IPS-15b (cell line): ENCODE results near the gene FAP.

Experiments
- H3K27me3 ChIP-seq: one replicate; pipeline ENCODE4 v1.6.1; 2013; ENCODE audit warnings: low read length; ENCODE audit not compliant: control insufficient read depth, insufficient read depth
- H3K36me3 ChIP-seq: one replicate; pipeline ENCODE4 v1.6.1; 2013; ENCODE audit warnings: low read length; ENCODE audit not compliant: control insufficient read depth, insufficient read depth
- H3K4me1 ChIP-seq: one replicate; pipeline ENCODE4 v1.6.1; 2013; ENCODE audit warnings: mild to moderate bottlenecking, low read length; ENCODE audit not compliant: control insufficient read depth, insufficient read depth
- H3K4me3 ChIP-seq: one replicate; pipeline ENCODE4 v1.5.1; 2013; ENCODE audit warnings: low read depth, low read length
- H3K9ac ChIP-seq: one replicate; pipeline ENCODE4 v1.6.1; 2013; ENCODE audit warnings: low read depth, mild to moderate bottlenecking, low read length
- H3K9me3 ChIP-seq: one replicate; pipeline ENCODE4 v1.6.1; 2013; ENCODE audit warnings: mild to moderate bottlenecking, low read length; ENCODE audit not compliant: control insufficient read depth, insufficient read depth

FAP gene

GRCh38 chr2:162258169-162258568 lies 14.9 kb upstream of the FAP start:
- no peak overlapping the region for H3K4me3 ChIP-seq
- H3K9ac ChIP-seq = no peak overlapping the region
- H3K9me3 ChIP-seq = no peaks in the 10 kb centered on the region
- no peaks in the 10 kb centered on the region for H3K27me3 ChIP-seq
- no peaks in the 10 kb centered on the region for H3K4me1 ChIP-seq
- no peaks in the 10 kb centered on the region for H3K36me3 ChIP-seq

DNA sequence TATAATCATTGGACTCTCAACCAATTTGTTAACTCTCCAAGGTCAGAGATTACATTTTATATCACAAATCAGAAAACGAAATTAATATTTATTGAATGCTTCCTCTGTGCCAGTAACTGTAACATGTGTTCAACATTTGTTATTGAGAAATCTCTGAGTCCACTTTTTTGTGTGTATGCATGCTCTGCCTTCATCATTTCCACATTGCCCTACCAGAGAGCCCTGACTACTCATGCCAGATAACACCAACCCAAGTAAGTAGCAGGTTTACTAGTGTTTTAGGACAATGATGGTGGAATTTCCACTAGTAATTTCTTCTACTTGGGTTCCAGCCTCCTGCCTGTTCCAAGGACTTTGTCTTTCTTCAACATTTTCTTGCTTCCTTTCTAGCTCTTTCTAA lies 14.2 kb upstream of the FAP start:
- Histone ChIP-seq H3K36me3 (no peaks in the 10 kb centered on the region), H3K9ac (no peak overlapping the region), H3K4me3 (no peak overlapping the region), H3K27me3 (no peaks in the 10 kb centered on the region), H3K9me3 (no peaks in the 10 kb centered on the region), H3K4me1 (no peaks in the 10 kb centered on the region)

DNA sequence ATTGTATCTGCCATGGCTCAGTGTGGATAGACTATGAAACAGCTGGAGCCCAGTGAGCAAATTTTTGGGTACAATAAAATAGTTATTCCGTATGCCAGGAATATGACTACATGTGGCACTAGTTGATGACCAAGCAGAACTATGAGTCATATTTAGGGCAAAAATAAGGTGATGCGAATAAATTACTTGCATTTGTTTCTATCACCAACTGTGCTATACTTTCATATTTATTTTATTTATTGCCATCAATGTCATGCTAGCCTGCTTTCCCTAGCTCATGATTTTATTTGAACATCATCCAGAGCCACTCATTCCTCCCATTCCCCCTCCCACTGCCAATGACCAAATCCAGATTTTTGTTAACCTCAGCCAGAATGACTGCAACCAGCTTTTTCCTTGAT lies 13.3 kb upstream of the FAP start:
- no peak overlapping the region for H3K4me3 ChIP-seq
- H3K9me3 ChIP-seq = no peaks in the 10 kb centered on the region
- H3K9ac ChIP-seq = no peak overlapping the region
- H3K27me3 ChIP-seq = no peaks in the 10 kb centered on the region
- no peaks in the 10 kb centered on the region for H3K36me3 ChIP-seq
- H3K4me1 ChIP-seq = no peaks in the 10 kb centered on the region

DNA sequence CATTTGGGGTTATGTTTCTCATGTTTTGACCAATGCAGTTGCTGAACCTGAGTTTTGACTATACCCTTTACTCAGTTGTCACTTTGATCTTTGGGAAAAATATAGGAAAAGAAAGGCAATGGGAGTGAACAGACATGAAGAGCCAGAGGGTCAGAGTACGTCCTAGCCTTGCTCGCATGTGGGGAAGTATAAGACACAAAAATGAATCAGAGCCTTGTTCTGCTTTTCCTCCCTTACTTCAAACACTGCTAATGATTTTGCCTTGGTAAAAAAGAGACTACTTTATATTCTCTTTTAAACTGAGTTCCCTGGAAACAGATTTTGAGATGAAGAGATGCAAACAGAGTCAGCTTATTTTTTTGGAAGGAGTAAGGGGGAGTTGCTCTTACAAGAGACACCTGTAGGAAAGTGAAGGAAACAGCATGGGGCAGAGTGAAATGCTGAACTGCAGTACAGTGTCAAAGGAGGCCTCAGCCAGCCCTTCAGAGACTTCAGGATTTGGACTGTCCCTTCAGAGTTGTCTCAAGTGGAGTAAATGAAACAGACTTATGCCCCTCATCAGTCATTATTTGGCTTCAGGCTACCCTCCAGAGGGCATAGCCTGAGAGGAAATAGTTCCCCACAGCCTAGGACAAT lies 11.1 kb upstream of the FAP start:
- no peak overlapping the region for H3K9ac ChIP-seq
- H3K4me1 ChIP-seq = no peaks in the 10 kb centered on the region

GRCh38 chr2:162253435-162253834 lies 10.2 kb upstream of the FAP start:
- Histone ChIP-seq H3K9me3 (no peaks in the 10 kb centered on the region), H3K4me1 (no peaks in the 10 kb centered on the region), H3K9ac (no peak overlapping the region), H3K27me3 (no peaks in the 10 kb centered on the region), H3K36me3 (no peaks in the 10 kb centered on the region), H3K4me3 (no peak overlapping the region)

More for the DNA sequence above, 11.1 kb upstream of the FAP start:
- Histone ChIP-seq H3K9me3 (no peaks in the 10 kb centered on the region), H3K4me3 (no peak overlapping the region), H3K27me3 (no peaks in the 10 kb centered on the region), H3K36me3 (no peaks in the 10 kb centered on the region)

DNA sequence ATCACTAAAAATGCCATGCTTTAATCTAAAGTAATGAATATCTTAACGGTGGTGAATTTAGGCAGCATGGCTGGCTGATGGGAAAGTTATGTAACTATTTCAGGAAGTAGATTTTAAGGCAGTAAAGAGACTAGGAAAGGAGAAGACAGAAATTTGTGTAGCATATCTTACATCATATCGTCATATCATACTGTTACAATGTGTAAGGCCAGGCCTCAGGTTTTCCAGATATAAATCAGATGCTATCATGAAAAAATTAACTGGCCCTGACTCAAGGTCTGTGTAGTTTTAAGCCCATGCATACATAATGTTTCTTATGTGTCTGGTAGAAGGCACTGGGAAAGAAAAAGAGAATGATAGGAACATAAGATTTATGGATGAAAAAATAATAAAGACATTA lies 8.9 kb upstream of the FAP start:
- H3K9me3 ChIP-seq = no peaks in the 10 kb centered on the region
- H3K9ac ChIP-seq = no peak overlapping the region
- no peaks in the 10 kb centered on the region for H3K4me1 ChIP-seq
- H3K36me3 ChIP-seq = no peaks in the 10 kb centered on the region
- no peaks in the 10 kb centered on the region for H3K27me3 ChIP-seq
- no peak overlapping the region for H3K4me3 ChIP-seq

- H3K4me3 ChIP-seq = no peak overlapping the region
- no peaks in the 10 kb centered on the region for H3K9me3 ChIP-seq
- H3K27me3 ChIP-seq = no peaks in the 10 kb centered on the region
- no peaks in the 10 kb centered on the region for H3K36me3 ChIP-seq
- no peak overlapping the region for H3K9ac ChIP-seq
- no peaks in the 10 kb centered on the region for H3K4me1 ChIP-seq
Observed at GRCh38 chr2:162245781-162246180, 2.5 kb upstream of the FAP start.

DNA sequence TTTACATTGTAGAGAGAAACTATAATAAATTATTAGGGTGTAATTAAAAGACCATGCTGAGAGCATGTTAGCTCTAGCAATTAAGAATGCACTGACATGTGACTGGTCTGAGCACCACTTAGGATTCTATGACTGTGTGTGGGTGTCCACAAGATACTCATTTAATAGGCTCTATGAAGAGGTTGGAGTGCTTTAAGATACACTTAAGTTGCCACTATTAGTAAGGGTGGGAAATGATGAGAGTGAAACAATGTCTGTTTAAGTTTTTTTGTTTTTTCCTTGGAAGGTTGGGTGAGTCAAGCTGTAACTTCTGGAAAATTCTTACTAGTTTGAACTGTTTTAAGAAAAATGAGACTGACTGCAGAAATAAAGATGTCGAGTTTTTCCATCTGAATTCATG lies 1.8 kb upstream of the FAP start:
- Histone ChIP-seq H3K27me3 (no peaks in the 10 kb centered on the region), H3K36me3 (no peaks in the 10 kb centered on the region), H3K9me3 (no peaks in the 10 kb centered on the region), H3K9ac (no peak overlapping the region), H3K4me1 (no peaks in the 10 kb centered on the region), H3K4me3 (no peak overlapping the region)

DNA sequence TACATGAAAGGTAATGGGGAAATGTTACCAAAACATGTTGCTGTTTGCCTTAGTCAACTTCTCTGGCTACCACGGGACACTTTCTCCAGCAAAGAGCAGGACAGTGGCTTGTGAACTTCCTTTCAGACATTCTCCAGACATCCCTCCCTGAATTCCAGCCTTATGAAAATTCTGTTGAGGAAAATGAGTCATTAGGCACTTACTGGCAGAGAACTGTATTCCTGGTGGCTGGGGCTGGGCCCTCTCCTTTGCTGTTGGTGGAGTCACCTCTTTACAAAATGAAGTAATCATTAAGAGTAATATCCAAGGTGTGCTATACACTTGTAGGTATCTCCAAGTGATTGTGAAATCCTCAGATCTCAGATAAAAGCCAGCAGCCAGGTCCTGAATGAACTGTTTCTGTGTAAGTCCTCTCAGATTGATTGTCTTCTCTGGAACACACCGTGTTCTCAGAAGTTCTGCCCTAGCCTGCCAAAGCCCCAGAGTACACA lies 1.3 kb upstream of the FAP start:
- H3K9me3 ChIP-seq = no peaks in the 10 kb centered on the region
- H3K4me1 ChIP-seq = no peaks in the 10 kb centered on the region
- H3K9ac ChIP-seq = no peak overlapping the region
- H3K36me3 ChIP-seq = no peaks in the 10 kb centered on the region
- no peak overlapping the region for H3K4me3 ChIP-seq
- H3K27me3 ChIP-seq = no peaks in the 10 kb centered on the region

DNA sequence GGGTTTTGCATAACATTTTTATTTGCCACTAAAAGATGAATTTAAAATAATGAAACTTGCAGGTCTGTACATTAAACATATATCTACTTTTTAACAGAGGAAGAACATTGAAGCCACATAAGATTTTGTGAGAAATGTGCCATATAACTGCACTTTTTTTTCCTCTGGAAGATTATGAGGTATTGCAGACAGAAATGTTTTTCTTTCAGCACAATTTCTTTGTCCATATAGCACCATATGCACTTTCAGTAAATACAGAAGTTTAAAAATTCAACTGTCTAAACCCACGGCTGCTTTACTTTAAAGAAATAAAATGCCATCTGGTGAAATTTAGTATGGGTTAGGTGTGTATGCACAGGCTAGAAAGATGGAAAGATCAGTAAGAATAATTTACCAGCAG lies 470 bp upstream of the FAP start:
- no peak overlapping the region for H3K9ac ChIP-seq
- no peak overlapping the region for H3K4me3 ChIP-seq
- H3K9me3 ChIP-seq = no peaks in the 10 kb centered on the region
- no peaks in the 10 kb centered on the region for H3K36me3 ChIP-seq
- H3K27me3 ChIP-seq = no peaks in the 10 kb centered on the region
- no peaks in the 10 kb centered on the region for H3K4me1 ChIP-seq

GRCh38 chr2:162242586-162243280 lies 512 bp downstream of the FAP start:
- H3K4me3 ChIP-seq = no peak overlapping the region
- H3K9me3 ChIP-seq = no peaks in the 10 kb centered on the region
- H3K4me1 ChIP-seq = no peaks in the 10 kb centered on the region
- H3K9ac ChIP-seq = no peak overlapping the region
- H3K36me3 ChIP-seq = no peaks in the 10 kb centered on the region
- H3K27me3 ChIP-seq = no peaks in the 10 kb centered on the region

GRCh38 chr2:162241571-162241970 lies 1.7 kb downstream of the FAP start:
- Histone ChIP-seq H3K36me3 (no peaks in the 10 kb centered on the region), H3K27me3 (no peaks in the 10 kb centered on the region), H3K9me3 (no peaks in the 10 kb centered on the region), H3K9ac (no peak overlapping the region), H3K4me3 (no peak overlapping the region), H3K4me1 (no peaks in the 10 kb centered on the region)
